Measurements from ENCODE around the gene RXRA.

GRCh38 chr9:134455537-134455933 lies 129.3 kb downstream of the RXRA start:
- no peak for TF ChIP-seq POLR2A (IDR thresholded peaks at IDR 0.05)
- TF ChIP-seq CTCF (IDR thresholded peaks at IDR 0.05) = no peak
